ENCODE measurements around the gene TARBP1.
"Not testable (repeated sequence)": the region's sequence is repeated elsewhere in the genome, so short reads cannot be mapped to it uniquely, and the experiment has no call there.

Gene TARBP1

DNA sequence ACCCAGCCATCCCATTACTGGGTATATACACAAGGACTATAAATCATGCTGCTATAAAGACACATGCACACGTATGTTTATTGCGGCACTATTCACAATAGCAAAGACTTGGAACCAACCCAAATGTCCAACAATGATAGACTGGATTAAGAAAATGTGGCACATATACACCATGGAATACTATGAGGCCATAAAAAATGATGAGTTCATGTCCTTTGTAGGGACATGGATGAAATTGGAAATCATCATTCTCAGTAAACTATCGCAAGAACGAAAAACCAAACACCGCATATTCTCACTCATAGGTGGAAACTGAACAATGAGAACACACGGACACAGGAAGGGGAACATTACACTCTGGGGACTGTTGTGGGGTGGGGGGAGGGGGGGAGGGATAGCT lies 79.5 kb downstream of the TARBP1 start:
- H3K9me3 ChIP-seq (replicated peaks; ENCODE audit: low read length); H3K9ac ChIP-seq (ENCODE audit: low read depth, low read length); H3K4me1 ChIP-seq (ENCODE audit: control insufficient read depth, insufficient read depth, low read length); H3K27me3 ChIP-seq (ENCODE audit: control insufficient read depth, insufficient read depth, low read length); H3K36me3 ChIP-seq (ENCODE audit: insufficient read depth, low read length); H3K4me3 ChIP-seq (ENCODE audit: low read length); H3K4me2 ChIP-seq (ENCODE audit: low read length): not testable (repeated sequence)

DNA sequence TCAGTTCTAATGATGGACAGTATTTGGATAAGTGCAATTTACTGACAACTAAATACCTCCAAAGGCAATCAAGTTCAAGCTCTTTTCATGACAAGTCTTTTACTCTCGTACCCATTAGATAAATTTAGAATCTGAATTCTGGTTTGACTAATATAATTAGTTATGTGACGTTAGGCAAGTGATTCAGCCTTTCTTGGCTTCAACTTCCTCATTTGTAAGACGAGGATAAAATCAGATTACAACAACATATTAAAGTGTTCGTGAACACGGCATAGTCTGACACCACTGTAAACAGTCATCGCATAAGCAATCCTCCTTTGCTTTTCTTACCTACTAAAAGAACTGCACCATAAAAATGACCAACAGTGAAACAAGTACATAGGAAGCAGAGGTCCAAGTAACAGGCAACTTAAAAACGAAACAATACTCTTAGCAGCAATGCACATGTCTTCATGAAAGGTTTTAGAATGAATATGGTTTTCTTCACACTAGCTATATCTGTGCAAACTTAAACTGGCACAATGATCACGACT lies 80.1 kb downstream of the TARBP1 start:
- H3K4me3 ChIP-seq (ENCODE audit: low read length) = peak overlapping the region; percentile 9
- H3K27me3 ChIP-seq (ENCODE audit: control insufficient read depth, insufficient read depth, low read length) = no peaks in the 10 kb centered on the region
- peaks cover 8% of the 10 kb centered on the region for H3K4me1 ChIP-seq (ENCODE audit: control insufficient read depth, insufficient read depth, low read length)
- H3K9ac ChIP-seq (ENCODE audit: low read depth, low read length) = no peak overlapping the region
- H3K36me3 ChIP-seq (ENCODE audit: insufficient read depth, low read length) = no peaks in the 10 kb centered on the region
- H3K4me2 ChIP-seq (ENCODE audit: low read length) = peak overlapping the region; percentile 29
- no peaks in the 10 kb centered on the region for H3K9me3 ChIP-seq (replicated peaks; ENCODE audit: low read length)

DNA sequence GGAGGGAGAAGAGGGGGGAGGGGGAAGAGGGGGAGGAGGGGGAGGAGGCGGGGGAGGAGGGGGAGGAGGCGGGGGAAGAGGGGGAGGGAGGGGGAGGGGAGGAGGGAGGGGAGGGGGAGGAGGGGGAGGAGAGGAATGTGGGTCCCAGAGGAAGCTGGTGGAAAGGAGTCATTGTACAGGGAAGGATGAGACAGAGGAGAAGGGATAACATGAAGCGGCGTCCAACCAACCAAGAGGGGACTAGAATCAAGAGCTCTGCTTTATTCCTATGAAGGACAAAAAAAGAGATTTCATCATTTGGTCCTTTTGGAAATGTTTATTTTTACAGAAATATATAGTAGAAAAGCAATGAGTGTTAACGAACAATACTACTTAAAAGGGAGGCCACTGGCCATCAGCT lies 81.2 kb downstream of the TARBP1 start:
- H3K27me3 ChIP-seq (ENCODE audit: control insufficient read depth, insufficient read depth, low read length) = no peaks in the 10 kb centered on the region
- peaks cover 8% of the 10 kb centered on the region for H3K4me1 ChIP-seq (ENCODE audit: control insufficient read depth, insufficient read depth, low read length)
- H3K4me3 ChIP-seq (ENCODE audit: low read length) = no peak overlapping the region
- H3K9me3 ChIP-seq (replicated peaks; ENCODE audit: low read length) = no peaks in the 10 kb centered on the region
- peaks cover 4% of the 10 kb centered on the region for H3K36me3 ChIP-seq (ENCODE audit: insufficient read depth, low read length)
- no peak overlapping the region for H3K4me2 ChIP-seq (ENCODE audit: low read length)
- no peak overlapping the region for H3K9ac ChIP-seq (ENCODE audit: low read depth, low read length)

DNA sequence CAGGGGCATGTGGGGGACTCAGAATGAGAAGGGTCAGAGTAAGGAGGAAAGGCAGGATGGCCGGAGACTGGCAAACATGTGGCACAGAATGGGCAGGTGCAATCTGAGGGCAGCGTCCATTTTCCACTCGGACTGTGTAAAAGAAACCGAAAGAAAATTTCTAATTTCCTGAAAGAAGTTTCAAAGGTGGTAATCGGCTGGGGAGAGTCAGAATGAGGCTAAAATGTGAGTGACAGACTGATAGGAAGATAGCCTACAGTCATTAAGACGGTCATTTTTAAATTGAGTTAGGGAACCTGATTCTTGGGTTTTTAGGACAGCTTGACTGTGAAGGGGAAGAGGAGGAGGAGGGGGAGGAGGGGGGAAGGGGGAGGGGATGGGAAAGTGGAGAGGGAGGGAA lies 82.1 kb downstream of the TARBP1 start:
- Histone ChIP-seq H3K36me3 (ENCODE audit: insufficient read depth, low read length) (peaks cover 7% of the 10 kb centered on the region), H3K4me1 (ENCODE audit: control insufficient read depth, insufficient read depth, low read length) (peaks cover 8% of the 10 kb centered on the region), H3K27me3 (ENCODE audit: control insufficient read depth, insufficient read depth, low read length) (no peaks in the 10 kb centered on the region), H3K4me3 (ENCODE audit: low read length) (no peak overlapping the region), H3K9ac (ENCODE audit: low read depth, low read length) (no peak overlapping the region), H3K4me2 (ENCODE audit: low read length) (no peak overlapping the region), H3K9me3 (replicated peaks; ENCODE audit: low read length) (no peaks in the 10 kb centered on the region)

DNA sequence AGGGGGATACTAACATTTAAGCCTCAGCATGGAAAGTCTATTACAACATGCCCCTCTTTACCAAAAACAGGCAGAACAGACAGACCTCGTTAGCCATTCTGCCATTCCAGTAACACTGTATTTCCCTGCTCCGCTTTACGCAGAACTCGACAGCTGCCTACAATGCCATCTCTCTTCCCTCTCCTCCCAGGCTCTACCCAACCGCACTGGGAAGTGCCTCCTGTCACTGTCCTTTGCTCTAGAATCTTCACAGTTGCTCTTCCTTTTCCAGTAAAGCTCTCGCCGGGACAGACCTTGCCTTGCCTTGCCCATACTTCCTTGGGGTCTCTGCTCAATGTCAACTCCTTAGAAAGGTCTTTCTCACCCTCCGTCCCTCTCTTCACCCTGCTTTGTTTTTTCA lies 82.9 kb downstream of the TARBP1 start:
- Histone ChIP-seq H3K9me3 (replicated peaks; ENCODE audit: low read length) (no peaks in the 10 kb centered on the region), H3K27me3 (ENCODE audit: control insufficient read depth, insufficient read depth, low read length) (no peaks in the 10 kb centered on the region), H3K4me2 (ENCODE audit: low read length) (no peak overlapping the region), H3K4me1 (ENCODE audit: control insufficient read depth, insufficient read depth, low read length) (peaks cover 8% of the 10 kb centered on the region), H3K9ac (ENCODE audit: low read depth, low read length) (no peak overlapping the region), H3K36me3 (ENCODE audit: insufficient read depth, low read length) (peaks cover 9% of the 10 kb centered on the region), H3K4me3 (ENCODE audit: low read length) (no peak overlapping the region)

DNA sequence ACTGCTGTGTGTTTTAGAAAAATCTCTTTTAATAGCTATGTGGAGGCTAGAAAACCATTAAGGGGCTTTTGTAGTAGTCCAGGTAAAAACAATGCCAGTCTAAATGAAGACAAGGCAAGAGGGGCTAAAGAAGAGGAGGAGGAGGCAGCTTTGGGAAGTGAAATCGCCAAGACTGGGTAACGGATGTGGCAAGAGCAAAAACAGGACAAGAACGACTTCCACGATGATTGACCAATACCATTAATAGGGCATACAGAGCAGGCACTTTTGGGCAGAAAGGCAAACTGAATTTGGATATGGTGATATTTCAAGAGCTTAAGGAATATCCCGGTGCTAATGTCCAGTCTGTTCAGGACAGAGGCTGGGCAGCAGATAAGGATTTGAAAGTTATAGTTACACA lies 83.7 kb downstream of the TARBP1 start:
- no peak overlapping the region for H3K4me3 ChIP-seq (ENCODE audit: low read length)
- no peak overlapping the region for H3K4me2 ChIP-seq (ENCODE audit: low read length)
- H3K27me3 ChIP-seq (ENCODE audit: control insufficient read depth, insufficient read depth, low read length) = no peaks in the 10 kb centered on the region
- no peaks in the 10 kb centered on the region for H3K9me3 ChIP-seq (replicated peaks; ENCODE audit: low read length)
- H3K36me3 ChIP-seq (ENCODE audit: insufficient read depth, low read length) = peaks cover 9% of the 10 kb centered on the region
- peaks cover 8% of the 10 kb centered on the region for H3K4me1 ChIP-seq (ENCODE audit: control insufficient read depth, insufficient read depth, low read length)
- H3K9ac ChIP-seq (ENCODE audit: low read depth, low read length) = no peak overlapping the region

DNA sequence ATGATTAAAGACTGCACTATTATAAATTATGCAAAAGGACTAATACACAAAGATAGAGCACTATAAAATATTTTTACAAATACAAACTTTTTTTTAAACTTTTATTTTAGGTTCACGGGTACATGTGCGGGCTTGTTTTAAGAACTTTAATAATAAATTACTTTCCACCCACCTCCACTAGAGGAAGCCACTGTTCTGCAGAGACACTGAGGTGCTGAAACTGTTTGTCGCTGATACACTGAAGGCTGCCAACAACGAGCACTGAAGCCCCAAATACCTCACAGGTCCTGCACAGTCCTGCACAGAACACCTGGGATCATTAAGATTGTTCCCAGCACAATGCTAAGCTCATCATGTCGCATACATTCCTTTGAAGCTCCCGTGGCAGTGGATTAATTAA lies 85.8 kb downstream of the TARBP1 start:
- Histone ChIP-seq H3K27me3 (ENCODE audit: control insufficient read depth, insufficient read depth, low read length) (no peaks in the 10 kb centered on the region), H3K4me3 (ENCODE audit: low read length) (no peak overlapping the region), H3K36me3 (ENCODE audit: insufficient read depth, low read length) (peaks cover 9% of the 10 kb centered on the region), H3K4me2 (ENCODE audit: low read length) (no peak overlapping the region), H3K9ac (ENCODE audit: low read depth, low read length) (no peak overlapping the region), H3K9me3 (replicated peaks; ENCODE audit: low read length) (no peaks in the 10 kb centered on the region), H3K4me1 (ENCODE audit: control insufficient read depth, insufficient read depth, low read length) (no peaks in the 10 kb centered on the region)

DNA sequence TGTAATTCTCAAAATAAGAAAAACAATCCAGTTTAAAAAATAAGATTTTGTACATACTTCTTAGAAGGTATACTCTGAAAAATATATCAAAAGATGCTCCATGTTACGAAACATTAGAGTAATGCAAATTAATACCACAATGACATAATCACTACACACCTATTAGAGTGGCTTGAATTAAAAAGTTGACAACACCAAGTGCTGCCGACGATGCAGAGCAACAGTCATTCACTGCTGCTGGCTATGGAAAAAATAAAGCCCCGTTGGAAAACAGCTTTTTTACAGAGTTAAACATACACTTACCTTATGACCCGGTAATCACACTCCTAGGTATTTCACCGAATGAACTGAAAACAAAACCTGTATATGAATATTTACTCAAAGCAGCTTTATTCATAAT lies 90.9 kb downstream of the TARBP1 start:
- H3K9ac ChIP-seq (ENCODE audit: low read depth, low read length) = no peak overlapping the region
- H3K4me3 ChIP-seq (ENCODE audit: low read length) = no peak overlapping the region
- H3K9me3 ChIP-seq (replicated peaks; ENCODE audit: low read length) = no peaks in the 10 kb centered on the region
- H3K27me3 ChIP-seq (ENCODE audit: control insufficient read depth, insufficient read depth, low read length) = no peaks in the 10 kb centered on the region
- H3K36me3 ChIP-seq (ENCODE audit: insufficient read depth, low read length) = peaks cover 20% of the 10 kb centered on the region
- no peak overlapping the region for H3K4me2 ChIP-seq (ENCODE audit: low read length)
- no peaks in the 10 kb centered on the region for H3K4me1 ChIP-seq (ENCODE audit: control insufficient read depth, insufficient read depth, low read length)

DNA sequence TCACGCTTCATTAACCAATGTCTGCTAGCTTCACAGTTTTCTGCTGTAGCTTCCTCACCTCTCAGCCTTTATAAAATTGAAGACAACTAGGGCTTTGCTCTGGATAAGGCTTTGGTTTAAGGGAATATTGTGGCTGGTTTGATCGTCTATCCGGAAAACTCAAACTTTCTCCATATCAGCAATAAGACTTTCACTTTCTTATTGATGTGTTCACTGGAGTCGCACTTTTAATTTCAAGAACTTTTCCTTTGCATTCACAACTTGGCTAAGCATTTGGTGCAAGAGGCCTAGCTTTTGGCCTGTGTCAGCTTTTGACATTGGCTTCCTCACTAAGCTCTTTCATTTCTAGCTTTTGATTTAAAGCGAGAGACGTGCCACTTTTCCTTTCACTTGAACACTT lies 92.9 kb downstream of the TARBP1 start:
- no peaks in the 10 kb centered on the region for H3K27me3 ChIP-seq (ENCODE audit: control insufficient read depth, insufficient read depth, low read length)
- H3K36me3 ChIP-seq (ENCODE audit: insufficient read depth, low read length) = peaks cover 15% of the 10 kb centered on the region
- no peak overlapping the region for H3K4me3 ChIP-seq (ENCODE audit: low read length)
- H3K4me2 ChIP-seq (ENCODE audit: low read length) = no peak overlapping the region
- H3K9ac ChIP-seq (ENCODE audit: low read depth, low read length) = no peak overlapping the region
- no peaks in the 10 kb centered on the region for H3K9me3 ChIP-seq (replicated peaks; ENCODE audit: low read length)
- no peaks in the 10 kb centered on the region for H3K4me1 ChIP-seq (ENCODE audit: control insufficient read depth, insufficient read depth, low read length)

DNA sequence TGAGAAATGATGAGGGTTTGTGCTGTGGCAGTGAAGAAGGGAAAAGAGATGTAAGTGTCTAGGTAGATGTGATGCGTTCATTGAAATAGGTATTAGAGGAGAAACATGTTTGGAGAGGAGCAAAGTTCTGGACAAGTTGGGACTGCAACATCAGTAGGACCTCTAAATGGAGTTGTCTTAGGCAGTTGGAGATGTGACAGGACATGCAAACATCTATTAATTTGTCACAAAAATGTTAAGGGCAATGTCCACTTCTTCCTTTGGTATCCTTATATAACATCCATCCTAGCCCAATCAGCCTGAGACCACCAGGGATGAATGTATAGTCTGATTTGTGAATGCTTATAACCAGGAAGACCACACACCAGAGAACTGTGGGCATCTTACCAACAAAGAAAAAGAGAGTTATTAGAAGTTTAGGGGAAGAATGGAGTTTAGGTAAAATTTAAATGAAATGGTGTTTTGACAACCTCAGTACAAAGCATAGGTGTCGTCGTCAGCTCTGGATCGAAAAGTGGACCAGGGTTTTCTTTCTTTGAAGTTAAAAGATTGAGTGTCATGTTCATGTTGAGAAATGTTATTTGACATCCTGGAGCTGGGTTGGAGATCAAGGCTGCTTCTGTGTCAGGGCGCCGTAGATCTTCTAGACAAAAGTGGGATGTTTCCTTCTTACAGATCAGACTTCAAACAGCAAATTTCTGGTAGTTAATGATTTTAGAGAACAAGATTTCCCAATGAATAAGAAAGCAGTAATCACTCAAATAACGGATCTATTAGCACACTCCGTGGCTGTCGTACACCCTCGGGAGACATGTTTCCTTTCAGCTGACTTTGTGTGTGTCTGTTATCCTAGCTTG lies 97.1 kb downstream of the TARBP1 start:
- Histone ChIP-seq H3K27me3 (ENCODE audit: control insufficient read depth, insufficient read depth, low read length) (no peaks in the 10 kb centered on the region), H3K9me3 (replicated peaks; ENCODE audit: low read length) (no peaks in the 10 kb centered on the region), H3K9ac (ENCODE audit: low read depth, low read length) (no peak overlapping the region), H3K4me2 (ENCODE audit: low read length) (no peak overlapping the region), H3K36me3 (ENCODE audit: insufficient read depth, low read length) (peaks cover 40% of the 10 kb centered on the region), H3K4me1 (ENCODE audit: control insufficient read depth, insufficient read depth, low read length) (no peaks in the 10 kb centered on the region), H3K4me3 (ENCODE audit: low read length) (no peak overlapping the region)

DNA sequence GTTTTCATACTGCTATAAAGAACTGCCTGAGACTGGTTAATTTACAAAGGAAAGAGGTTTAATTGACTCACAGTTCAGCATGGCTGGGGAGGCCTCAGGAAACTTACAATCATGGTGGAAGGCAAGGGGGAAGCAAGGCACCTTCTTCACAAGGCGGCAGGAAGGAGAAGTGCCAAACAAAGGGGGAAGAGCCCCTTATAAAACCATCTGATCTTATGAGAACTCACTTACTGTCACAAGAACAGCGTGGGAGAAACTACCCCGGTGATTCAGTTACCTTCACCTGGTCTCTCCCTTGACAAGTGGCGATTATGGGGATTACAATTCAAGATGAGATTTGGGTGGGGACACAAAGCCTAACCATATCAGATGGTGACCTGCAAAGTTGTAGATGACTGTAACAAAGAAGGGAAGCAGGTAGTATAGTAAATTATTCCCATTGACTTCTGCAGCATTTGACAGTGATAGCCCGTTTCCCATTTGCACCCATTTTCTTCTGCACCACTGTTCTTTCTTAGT lies 99.3 kb downstream of the TARBP1 start:
- H3K4me3 ChIP-seq (ENCODE audit: low read length); H3K4me1 ChIP-seq (ENCODE audit: control insufficient read depth, insufficient read depth, low read length): not testable (repeated sequence)
- H3K36me3 ChIP-seq (ENCODE audit: insufficient read depth, low read length) = peaks cover 48% of the 10 kb centered on the region

DNA sequence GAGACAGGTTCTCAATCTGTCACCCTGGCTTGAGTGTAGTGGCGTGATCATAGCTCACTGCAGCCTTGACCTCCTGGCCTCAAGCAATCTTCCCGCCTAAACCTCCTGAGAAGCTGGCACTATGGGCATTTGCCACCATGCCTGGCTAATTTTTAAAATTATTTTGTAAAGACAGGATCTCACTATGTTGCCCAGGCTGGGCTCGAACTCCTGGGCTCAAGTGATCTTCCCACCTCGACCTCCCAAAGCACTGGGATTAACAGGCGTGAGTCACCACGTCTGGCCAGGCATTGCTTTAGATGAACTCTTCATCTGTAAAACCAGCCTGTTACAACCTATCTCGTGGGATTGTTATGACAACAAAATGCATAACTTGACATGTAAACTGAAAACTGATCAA lies 103.3 kb downstream of the TARBP1 start:
- no peaks in the 10 kb centered on the region for H3K27me3 ChIP-seq (ENCODE audit: control insufficient read depth, insufficient read depth, low read length)
- H3K36me3 ChIP-seq (ENCODE audit: insufficient read depth, low read length) = peaks cover 37% of the 10 kb centered on the region
- peaks cover 14% of the 10 kb centered on the region for H3K4me1 ChIP-seq (ENCODE audit: control insufficient read depth, insufficient read depth, low read length)
- H3K9ac ChIP-seq (ENCODE audit: low read depth, low read length) = no peak overlapping the region
- H3K9me3 ChIP-seq (replicated peaks; ENCODE audit: low read length) = no peaks in the 10 kb centered on the region
- no peak overlapping the region for H3K4me2 ChIP-seq (ENCODE audit: low read length)
- H3K4me3 ChIP-seq (ENCODE audit: low read length) = no peak overlapping the region

More for the DNA sequence above, 99.3 kb downstream of the TARBP1 start:
- not testable (repeated sequence) for H3K4me2 ChIP-seq (ENCODE audit: low read length); H3K27me3 ChIP-seq (ENCODE audit: control insufficient read depth, insufficient read depth, low read length); H3K9ac ChIP-seq (ENCODE audit: low read depth, low read length); H3K9me3 ChIP-seq (replicated peaks; ENCODE audit: low read length)
